Measurements from ENCODE around the gene TRAPPC5. TPM values are rescaled to one million over a fixed set of nuclear protein-coding genes. Genes with fewer than 3 reads are reported as not detected.

Gene TRAPPC5
- total and polyA plus RNA-seq, 2 experiments from 2014 or later: 78.3 to 252 TPM

DNA sequence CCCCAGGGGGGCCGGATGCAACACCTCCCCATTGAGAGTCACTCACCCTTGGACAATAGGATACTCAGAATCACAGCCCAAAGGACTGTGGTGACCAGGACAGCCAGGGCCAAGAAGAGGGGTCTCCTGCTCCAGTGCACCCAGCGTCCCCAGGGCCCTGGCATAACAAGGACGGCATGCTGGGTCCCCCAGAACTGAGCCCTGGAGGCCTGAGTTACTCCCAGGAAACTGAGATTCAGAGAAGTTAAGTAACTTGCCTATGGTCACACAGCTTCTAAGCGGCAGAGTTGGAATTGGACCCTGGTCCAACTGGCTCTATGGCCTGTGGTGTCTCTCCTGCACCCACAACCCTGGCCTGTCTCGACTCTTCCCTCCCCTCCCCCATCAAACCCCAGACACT is 51.0 kb downstream of the TRAPPC5 start (continued):
- no peak for TF ChIP-seq ZNF462 (CRISPR knock-in tag; IDR thresholded peaks at IDR 0.05)
- TF ChIP-seq ZNF331 (CRISPR knock-in tag; IDR thresholded peaks at IDR 0.05; ENCODE audit: low read depth): no peak
- TF ChIP-seq, protein P1, sequence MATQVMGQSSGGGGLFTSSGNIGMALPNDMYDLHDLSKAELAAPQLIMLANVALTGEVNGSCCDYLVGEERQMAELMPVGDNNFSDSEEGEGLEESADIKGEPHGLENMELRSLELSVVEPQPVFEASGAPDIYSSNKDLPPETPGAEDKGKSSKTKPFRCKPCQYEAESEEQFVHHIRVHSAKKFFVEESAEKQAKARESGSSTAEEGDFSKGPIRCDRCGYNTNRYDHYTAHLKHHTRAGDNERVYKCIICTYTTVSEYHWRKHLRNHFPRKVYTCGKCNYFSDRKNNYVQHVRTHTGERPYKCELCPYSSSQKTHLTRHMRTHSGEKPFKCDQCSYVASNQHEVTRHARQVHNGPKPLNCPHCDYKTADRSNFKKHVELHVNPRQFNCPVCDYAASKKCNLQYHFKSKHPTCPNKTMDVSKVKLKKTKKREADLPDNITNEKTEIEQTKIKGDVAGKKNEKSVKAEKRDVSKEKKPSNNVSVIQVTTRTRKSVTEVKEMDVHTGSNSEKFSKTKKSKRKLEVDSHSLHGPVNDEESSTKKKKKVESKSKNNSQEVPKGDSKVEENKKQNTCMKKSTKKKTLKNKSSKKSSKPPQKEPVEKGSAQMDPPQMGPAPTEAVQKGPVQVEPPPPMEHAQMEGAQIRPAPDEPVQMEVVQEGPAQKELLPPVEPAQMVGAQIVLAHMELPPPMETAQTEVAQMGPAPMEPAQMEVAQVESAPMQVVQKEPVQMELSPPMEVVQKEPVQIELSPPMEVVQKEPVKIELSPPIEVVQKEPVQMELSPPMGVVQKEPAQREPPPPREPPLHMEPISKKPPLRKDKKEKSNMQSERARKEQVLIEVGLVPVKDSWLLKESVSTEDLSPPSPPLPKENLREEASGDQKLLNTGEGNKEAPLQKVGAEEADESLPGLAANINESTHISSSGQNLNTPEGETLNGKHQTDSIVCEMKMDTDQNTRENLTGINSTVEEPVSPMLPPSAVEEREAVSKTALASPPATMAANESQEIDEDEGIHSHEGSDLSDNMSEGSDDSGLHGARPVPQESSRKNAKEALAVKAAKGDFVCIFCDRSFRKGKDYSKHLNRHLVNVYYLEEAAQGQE (IDR thresholded peaks at IDR 0.05; ENCODE audit: unreplicated experiment): no peak

- DNase-seq (ENCODE audit: low spot score): no peak
- 0 out of 2 replicates have a peak within 1 kb of the TSS, but pooled peaks have one; percentile 85 for H3K4me2 ChIP-seq
- peaks cover 14% of the 10 kb centered on the region for H3K4me1 Mint-ChIP-seq
- no peaks in the 10 kb centered on the region for H3K79me2 ChIP-seq (replicated peaks; ENCODE audit: insufficient read depth)
- TF ChIP-seq ETS1 (IDR thresholded peaks at IDR 0.05): no peak
- no peak for TF ChIP-seq CREB1 (CRISPR knock-in tag; IDR thresholded peaks at IDR 0.05; ENCODE audit: low read depth)
- TF ChIP-seq EZH2 (IDR thresholded peaks at IDR 0.05; ENCODE audit: low read depth, unreplicated experiment): no peak
- TF ChIP-seq JUNB (IDR thresholded peaks at IDR 0.05; ENCODE audit: unreplicated experiment): no peak
- peaks cover 43% of the 10 kb centered on the region for H3K27me3 Mint-ChIP-seq (ENCODE audit: insufficient read depth, low read depth, poor library complexity)
- no peaks in the 10 kb centered on the region for H3F3A ChIP-seq (replicated peaks; ENCODE audit: low read depth)
- H3K36me3 ChIP-seq (ENCODE audit: insufficient read depth): no peaks in the 10 kb centered on the region
- H3K9me3 Mint-ChIP-seq: no peaks in the 10 kb centered on the region
- H3K27me3 ChIP-seq (ENCODE audit: insufficient read depth): peaks cover 55% of the 10 kb centered on the region
- peaks cover 5% of the 10 kb centered on the region; the same call in 1 of the 2 replicates for H3K4me1 ChIP-seq (ENCODE audit: insufficient read depth)
- peak within 1 kb of the TSS; percentile 32; the same call in 1 of the 3 replicates for H3K4me3 Mint-ChIP-seq
- no peak within 1 kb of the TSS; the same call in 1 of the 2 replicates for H2AFZ ChIP-seq
- no peaks in the 10 kb centered on the region for H3K9me2 ChIP-seq (ENCODE audit: insufficient read depth)
- H3K36me3 Mint-ChIP-seq (ENCODE audit: low read depth): no peaks in the 10 kb centered on the region
- H3K27ac Mint-ChIP-seq: no peak within 1 kb of the TSS
- ATAC-seq: no peak
- peak within 1 kb of the TSS; percentile 66 for H3K4me3 ChIP-seq
- no peak within 1 kb of the TSS for H3K27ac ChIP-seq (ENCODE audit: low read depth)
- no peaks in the 10 kb centered on the region for H4K20me1 ChIP-seq (replicated peaks; ENCODE audit: insufficient read depth)
These were observed 51.4 kb downstream of the TRAPPC5 start, which contains the start of gene CLEC4G for GRCh38 chr19:7732045-7732444. Gene CLEC4G, minus strand, starts transcription at chr19:7732110. Its CDS starts 8 bp downstream, at chr19:7732102.
